Measurements from ENCODE around the gene B4GAT1. TPM values are rescaled to one million over a fixed set of nuclear protein-coding genes. Genes with fewer than 3 reads are reported as not detected.

The B4GAT1 gene
- total and polyA plus RNA-seq, 9 of the 15 experiments (the other 6 are each of a cell fraction or from before 2014, with no cell fraction given): 0.86 to 9.5 (median 3.8) TPM

- H3K9ac ChIP-seq (ENCODE audit: insufficient read depth in 1 of 2, low read depth in 2 of 2, low read length in 2 of 2): peak overlapping the region in 1 of 2 experiments; percentile 43; a peak in 1 of 4 replicates
- BruUV-seq (replicated peaks): no TSS peak
- H3K9me3 ChIP-seq (replicated peaks; ENCODE audit: control insufficient read depth, insufficient read depth, low read depth, low read length): no peaks in the 10 kb centered on the region
- no peaks in the 10 kb centered on the region for H3K9me1 ChIP-seq (ENCODE audit: control insufficient read depth, insufficient read depth, low read length)
- H3K4me2 ChIP-seq (ENCODE audit: insufficient read depth, low read length): no peak overlapping the region
- DNase-seq (ENCODE audit: extremely low read depth in 1 of 4, low spot score in 3 of 4): no peak
- H2AFZ ChIP-seq (ENCODE audit: low read depth, low read length): no peak overlapping the region
- FAIRE-seq: no peak
- peaks cover 17 to 34% of the 10 kb centered on the region in 2 experiments for H3K4me1 ChIP-seq (replicated peaks in 1 of 2; ENCODE audit: control insufficient read depth in 2 of 2, insufficient read depth in 2 of 2, low read length in 2 of 2)
- ChIA-PET CTCF (ENCODE audit: low intra/inter-chr PET ratio) (no interaction called here), POLR2A (interaction anchor here (0.7 to 1.0 kb wide), 2 partner anchors 9 to 991 kb away, joined by 3 to 4 read pairs; no protein-coding TSS in a partner anchor)
- H3K36me3 ChIP-seq (ENCODE audit: control insufficient read depth, insufficient read depth, low read length): peaks cover 61% of the 10 kb centered on the region; the same call in 2 of the 3 replicates
- H3K27me3 ChIP-seq (ENCODE audit: control insufficient read depth in 2 of 2, insufficient read depth in 2 of 2, low read length in 2 of 2): no peaks in the 10 kb centered on the region
- no peak for ATAC-seq
- 75% methylated on average over 6 of the region's 6 CpGs for WGBS (ENCODE audit: insufficient coverage, low coverage, missing lambda C conversion rate)
- no peak for TF ChIP-seq NFXL1 (CRISPR knock-in tag; IDR thresholded peaks at IDR 0.05)
- no peak for TF ChIP-seq PREB (CRISPR knock-in tag; IDR thresholded peaks at IDR 0.05)
- no peak for TF ChIP-seq SRSF1 (IDR thresholded peaks at IDR 0.05; ENCODE audit: low read depth, low read length)
- no peak for TF ChIP-seq TAF7 (tag; IDR thresholded peaks at IDR 0.05)
- TF ChIP-seq EGR1 (conservative IDR thresholded peaks at IDR 0.05): no peak
- no peak for TF ChIP-seq KDM1A (IDR thresholded peaks at IDR 0.05)
- TF ChIP-seq PCBP1 (IDR thresholded peaks at IDR 0.05; ENCODE audit: low read depth, low read length, poor library complexity, severe bottlenecking): no peak
- TF ChIP-seq TSHZ1 (CRISPR knock-in tag; IDR thresholded peaks at IDR 0.05): no peak
- TF ChIP-seq RBM14 (IDR thresholded peaks at IDR 0.05; ENCODE audit: borderline replicate concordance, insufficient read depth, low read depth, low read length): no peak
- TF ChIP-seq HDAC1 (IDR thresholded peaks at IDR 0.05): no peak
- no peak for TF ChIP-seq ZNF668 (CRISPR knock-in tag; IDR thresholded peaks at IDR 0.05)
- no peak for TF ChIP-seq ZNF316 (IDR thresholded peaks at IDR 0.05)
- no peak for TF ChIP-seq IRF2 (CRISPR knock-in tag; IDR thresholded peaks at IDR 0.05)
- TF ChIP-seq TEAD1 (CRISPR knock-in tag; IDR thresholded peaks at IDR 0.05): no peak
- no peak for TF ChIP-seq JUN (IDR thresholded peaks at IDR 0.05; ENCODE audit: borderline replicate concordance, low read depth, low read length)
- no peak for TF ChIP-seq JUN (CRISPR knock-in tag; IDR thresholded peaks at IDR 0.05; ENCODE audit: borderline replicate concordance)
- no peak for TF ChIP-seq MYNN (IDR thresholded peaks at IDR 0.05)
- no peak for TF ChIP-seq MYNN (CRISPR knock-in tag; IDR thresholded peaks at IDR 0.05)
- no peak for TF ChIP-seq HNRNPLL (IDR thresholded peaks at IDR 0.05; ENCODE audit: low read depth, low read length, poor library complexity, severe bottlenecking)
- no peak for TF ChIP-seq KLF10 (CRISPR knock-in tag; IDR thresholded peaks at IDR 0.05)
- peaks cover 12% of the 10 kb centered on the region for H3K79me2 ChIP-seq (ENCODE audit: control insufficient read depth, insufficient read depth, low read length)
- peaks cover 3% of the 10 kb centered on the region; the same call in 1 of the 2 replicates for H4K20me1 ChIP-seq (replicated peaks; ENCODE audit: control insufficient read depth, insufficient read depth, low read length)
- in situ Hi-C loops (cut with MboI): no loop called here
- intact Hi-C loops (cut with micrococcal nuclease): no loop called here
- H3K4me3 ChIP-seq: no peak overlapping the region
- no peak overlapping the region for H3K27ac ChIP-seq (ENCODE audit: extremely low read depth, low read depth, low read length)
Measured at GRCh38 chr11:66339162-66339675, 8.2 kb downstream of the B4GAT1 start.
